ENCODE data around the gene ADAM17.

The ADAM17 gene

GRCh38 chr2:9573840-9574239 lies 18.2 kb upstream of the ADAM17 start:
- Histone ChIP-seq H3K4me3 (ENCODE audit: low read depth, low read length) (no peak overlapping the region), H3K27me3 (no peaks in the 10 kb centered on the region), H3K36me3 (peaks cover 2% of the 10 kb centered on the region; the same call in 1 of the 2 replicates), H3K9me3 (no peaks in the 10 kb centered on the region), H3K4me1 (no peaks in the 10 kb centered on the region)
- DNase-seq = no peak
- TF ChIP-seq CTCF (IDR thresholded peaks at IDR 0.05; ENCODE audit: low read depth, low read length) = peak; percentile 13; the same call in 1 of the 2 replicates

- TF ChIP-seq CTCF (IDR thresholded peaks at IDR 0.05; ENCODE audit: low read depth, low read length) = no peak
- Histone ChIP-seq H3K4me1 (no peaks in the 10 kb centered on the region), H3K27me3 (no peaks in the 10 kb centered on the region), H3K4me3 (ENCODE audit: low read depth, low read length) (no peak overlapping the region), H3K36me3 (peaks cover 2% of the 10 kb centered on the region; the same call in 1 of the 2 replicates), H3K9me3 (no peaks in the 10 kb centered on the region)
- no peak for DNase-seq
These were observed 17.5 kb upstream of the ADAM17 start for GRCh38 chr2:9573013-9573720.

GRCh38 chr2:9570182-9571060 lies 14.8 kb upstream of the ADAM17 start:
- DNase-seq = no peak
- no peak for TF ChIP-seq CTCF (IDR thresholded peaks at IDR 0.05; ENCODE audit: low read depth, low read length)
- no peaks in the 10 kb centered on the region for H3K4me1 ChIP-seq
- H3K27me3 ChIP-seq = no peaks in the 10 kb centered on the region
- no peak overlapping the region for H3K4me3 ChIP-seq (ENCODE audit: low read depth, low read length)
- H3K9me3 ChIP-seq = no peaks in the 10 kb centered on the region
- H3K36me3 ChIP-seq = peaks cover 2% of the 10 kb centered on the region; the same call in 1 of the 2 replicates

- DNase-seq = no peak
- Histone ChIP-seq H3K9me3 (no peaks in the 10 kb centered on the region), H3K4me3 (ENCODE audit: low read depth, low read length) (no peak overlapping the region), H3K27me3 (no peaks in the 10 kb centered on the region), H3K4me1 (no peaks in the 10 kb centered on the region), H3K36me3 (peaks cover 2% of the 10 kb centered on the region; the same call in 1 of the 2 replicates)
- no peak for TF ChIP-seq CTCF (IDR thresholded peaks at IDR 0.05; ENCODE audit: low read depth, low read length)
These were observed 10.0 kb upstream of the ADAM17 start for GRCh38 chr2:9565436-9566153.

- DNase-seq = no peak
- Histone ChIP-seq H3K27me3 (no peaks in the 10 kb centered on the region), H3K36me3 (no peaks in the 10 kb centered on the region; the same call in 1 of the 2 replicates), H3K9me3 (no peaks in the 10 kb centered on the region), H3K4me1 (peaks cover 3% of the 10 kb centered on the region; the same call in 1 of the 2 replicates), H3K4me3 (ENCODE audit: low read depth, low read length) (no peak overlapping the region)
- TF ChIP-seq CTCF (IDR thresholded peaks at IDR 0.05; ENCODE audit: low read depth, low read length) = no peak
These were observed 5.0 kb upstream of the ADAM17 start for GRCh38 chr2:9560628-9561027.
